Hypothalamus (tissue), 51 donors: ENCODE results near the gene DDX54.
A peak's percentile ranks its signal among the peaks of the same experiment; 100 is the strongest.
"Not testable (repeated sequence)": the region's sequence is repeated elsewhere in the genome, so short reads cannot be mapped to it uniquely, and the experiment has no call there.

ENCODE experiments used
- DNase-seq, 51 donors: peaks; one replicate each; lab custom pipeline; 2025; lab: John Stamatoyannopoulos, UW

Gene DDX54

DNA sequence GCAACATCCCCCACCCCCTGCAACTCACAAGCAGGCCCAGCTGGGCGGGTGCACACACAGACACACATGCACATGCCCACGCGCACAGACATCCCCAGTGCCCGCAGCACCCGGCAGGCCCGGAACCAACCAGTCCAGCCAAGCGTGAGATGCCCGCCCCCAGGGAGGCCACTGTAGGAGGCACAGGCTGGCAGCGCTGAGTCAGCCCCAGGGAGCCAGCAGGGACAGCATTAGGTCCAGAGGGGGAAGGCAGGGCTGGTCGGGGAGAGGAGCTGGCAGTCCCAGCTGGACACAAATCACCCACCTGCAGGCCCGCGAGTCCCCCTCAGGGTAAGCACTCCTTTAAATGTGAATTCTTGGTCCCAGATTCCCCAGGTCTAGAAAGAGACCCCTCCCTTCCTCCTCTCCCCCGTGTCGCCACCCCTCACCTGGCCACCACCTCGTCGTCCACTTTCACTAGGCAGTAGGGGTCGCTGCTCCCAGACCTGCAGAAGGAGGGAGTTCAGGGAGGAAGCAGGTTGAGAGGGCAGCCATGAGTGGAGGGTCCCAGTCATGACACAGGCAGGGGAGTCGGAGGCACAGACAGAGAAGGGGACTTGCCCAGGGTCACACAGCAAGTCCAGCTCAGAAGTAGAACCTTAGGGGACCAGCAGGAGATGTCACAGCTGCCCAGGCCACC is 54.7 kb downstream of the DDX54 start:
- DNase-seq: peak in 37 of 51 donors; percentile 9 to 79 (median 47)

DNA sequence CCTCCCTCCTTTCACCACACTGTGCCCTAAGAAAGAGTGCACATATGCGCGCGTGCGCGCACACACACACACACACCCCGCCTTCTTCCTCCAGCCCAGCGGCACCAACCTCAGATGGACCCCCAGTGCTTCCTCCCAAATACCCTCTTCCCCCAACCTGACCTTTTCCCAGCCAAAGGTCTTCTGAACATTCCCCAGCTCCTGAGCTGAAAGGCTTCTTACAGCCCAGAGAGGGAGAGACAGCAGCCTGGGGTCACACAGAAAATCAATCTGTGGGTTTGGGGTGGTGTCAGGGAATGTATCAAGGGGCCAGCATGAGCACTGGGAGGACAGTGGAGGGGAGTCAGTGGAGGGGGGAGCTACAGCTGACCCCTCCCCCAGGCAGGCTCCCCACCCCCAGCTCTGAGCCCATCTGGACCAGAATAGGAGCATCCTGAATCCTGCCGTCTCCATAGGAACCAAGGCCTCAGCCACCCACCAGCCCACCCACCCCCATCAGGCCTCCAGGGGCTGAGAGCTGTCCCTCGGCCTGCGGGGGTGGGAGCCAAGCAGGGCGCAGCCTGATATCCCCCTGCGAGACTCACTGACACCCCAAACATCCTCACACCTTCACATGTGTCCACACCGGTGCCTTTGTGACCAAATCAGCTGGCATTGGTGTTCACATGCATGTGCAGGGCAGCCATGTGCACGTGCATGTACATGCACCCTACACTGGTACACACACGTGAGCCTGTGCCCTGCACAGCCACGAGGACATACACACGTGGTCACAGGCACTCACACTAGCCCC is 55.4 kb downstream of the DDX54 start:
- no peak for DNase-seq

DNA sequence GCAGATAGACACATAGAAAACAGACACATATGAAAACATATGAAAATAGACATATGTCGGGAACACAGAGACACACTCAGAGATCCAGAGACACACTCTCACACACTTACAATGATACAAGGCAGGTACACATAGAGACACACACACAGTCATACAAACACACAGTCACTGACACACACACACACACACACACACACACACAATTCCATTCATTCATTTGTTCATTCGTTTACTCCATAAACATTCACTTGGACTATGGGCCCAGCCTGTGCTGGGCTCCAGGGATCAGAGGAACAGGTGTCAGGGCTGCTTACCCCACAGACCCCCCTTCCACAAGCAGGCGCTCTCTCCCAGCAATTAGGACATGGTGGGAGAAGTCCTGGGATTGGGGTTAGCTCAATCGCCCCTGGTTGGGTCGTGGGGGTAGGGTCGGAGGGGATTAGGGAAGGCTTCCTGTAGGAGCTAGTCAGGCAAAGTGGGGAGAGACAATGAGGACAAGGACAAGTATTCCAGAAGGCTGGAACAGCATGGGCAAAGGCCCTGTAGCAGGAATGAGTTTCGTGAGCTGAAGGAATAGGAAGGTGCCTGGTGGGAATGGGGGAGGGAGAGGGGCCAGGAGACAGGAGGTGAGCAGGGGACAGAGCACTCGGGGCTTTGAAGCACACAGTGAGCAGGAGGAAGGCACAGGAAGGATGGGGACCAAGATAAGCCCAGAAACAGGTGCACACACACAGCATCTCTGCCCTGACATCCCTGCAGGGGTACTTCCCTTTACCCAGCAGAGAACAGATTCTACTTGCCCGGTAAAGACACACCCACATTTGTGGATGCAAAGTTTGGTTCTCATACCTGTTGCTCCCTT is 56.2 kb downstream of the DDX54 start:
- no peak for DNase-seq

DNA sequence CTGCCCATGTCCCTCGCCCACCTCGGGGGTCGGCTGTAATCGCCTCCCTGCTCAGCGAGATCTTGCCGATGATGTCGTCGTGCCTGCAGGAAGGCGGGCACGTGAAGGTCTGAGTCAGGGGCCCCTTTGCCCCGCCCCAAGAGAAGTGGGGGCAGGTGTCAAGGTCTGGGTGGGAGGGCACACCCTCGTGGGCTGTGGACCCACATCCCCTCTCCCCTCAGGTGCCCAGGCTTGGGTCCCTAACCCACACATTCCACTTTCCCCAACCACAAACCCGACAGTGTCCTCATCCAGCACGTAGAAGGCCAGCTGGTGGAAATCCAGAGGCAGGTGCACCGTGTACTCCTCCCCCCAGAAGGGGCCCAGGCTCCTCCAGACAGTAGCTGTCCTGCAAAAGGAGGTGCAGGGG is 57.5 kb downstream of the DDX54 start:
- no peak for DNase-seq

DNA sequence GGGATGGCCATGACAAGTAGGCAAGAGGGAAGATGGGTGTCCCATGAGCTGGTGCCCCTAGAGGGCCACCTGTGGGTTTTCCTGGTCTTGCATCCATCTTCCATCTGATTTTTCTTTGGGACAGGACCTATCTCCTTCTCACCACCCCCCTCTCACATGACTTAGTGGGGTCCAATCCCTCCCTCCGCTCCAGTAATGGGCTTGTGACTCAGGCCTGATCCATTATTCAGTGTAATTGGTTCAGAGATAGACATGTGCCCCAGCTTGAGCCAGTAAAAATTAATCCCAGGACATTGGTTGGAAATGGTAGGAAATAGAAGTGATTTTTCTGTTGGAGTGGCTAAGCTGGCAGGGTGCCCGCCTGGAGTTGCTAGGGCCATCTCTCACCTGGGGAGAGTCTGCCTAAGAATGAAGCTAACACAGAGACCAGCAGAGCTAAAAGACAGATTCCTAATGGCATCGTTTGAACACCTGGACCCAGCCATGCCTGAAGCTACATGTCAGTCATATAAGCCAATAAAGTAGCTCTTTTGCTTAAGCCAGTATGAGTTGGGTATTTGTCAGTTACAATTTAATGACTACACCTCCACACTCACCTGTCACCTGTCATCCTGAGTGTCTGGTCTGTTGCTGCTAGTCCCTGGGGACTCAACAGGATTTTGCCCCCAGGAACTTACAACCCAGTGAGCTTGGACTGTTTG is 64.5 kb downstream of the DDX54 start:
- peak in 1 of 51 donors; percentile 14 for DNase-seq

DNA sequence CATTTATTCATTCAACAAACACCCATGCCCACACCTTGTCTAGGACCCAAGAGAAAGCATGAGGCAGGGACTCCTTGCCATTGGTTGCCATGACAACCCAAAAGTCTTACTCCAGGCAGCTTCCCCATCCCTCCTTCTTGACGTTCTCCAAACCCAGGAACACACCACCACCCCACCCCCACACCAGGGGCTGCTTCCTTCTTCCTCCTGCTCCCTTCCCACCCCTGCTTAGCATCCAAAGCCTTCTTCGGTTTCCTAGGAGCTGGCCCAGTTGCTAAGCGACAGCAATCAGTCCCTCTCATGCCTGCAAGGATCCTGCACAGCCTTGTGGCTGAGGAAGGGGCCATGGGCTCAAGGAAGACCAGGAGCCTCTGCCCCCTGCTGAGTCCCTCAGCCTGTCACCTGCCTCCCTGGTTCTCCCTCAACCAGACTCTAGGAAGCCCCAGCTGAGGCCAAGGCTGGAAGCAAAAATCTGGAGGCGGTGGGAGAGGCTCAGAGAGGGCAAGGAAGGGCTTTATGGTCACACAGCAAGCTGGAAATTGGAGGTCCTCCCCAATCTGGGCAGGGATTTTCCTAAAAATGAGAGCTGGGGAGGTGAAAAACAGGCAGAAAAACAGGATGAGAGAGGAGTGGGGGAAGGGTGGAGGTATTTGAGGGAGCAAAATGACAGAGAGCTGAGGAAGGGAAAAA is 65.2 kb downstream of the DDX54 start:
- DNase-seq: peak in 19 of 51 donors; percentile 13 to 75 (median 36)

DNA sequence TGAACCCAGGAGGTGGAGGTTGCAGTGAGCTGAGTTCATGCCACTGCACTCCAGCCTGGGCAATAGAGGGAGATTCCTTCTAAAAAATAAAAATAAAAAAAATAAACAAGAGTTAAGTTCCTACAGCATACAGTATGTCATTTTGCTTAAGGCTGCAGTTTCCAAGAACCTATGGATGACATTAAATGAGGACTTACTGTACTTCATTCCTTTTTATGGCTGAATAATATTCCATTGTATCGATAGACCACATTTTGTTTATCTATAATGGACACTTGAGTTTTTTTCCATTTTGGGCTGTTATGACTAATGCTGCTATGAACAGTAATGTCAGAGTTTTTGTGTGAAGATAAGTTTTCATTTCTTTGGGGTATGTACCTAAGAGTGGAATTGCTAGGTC is 67.1 kb downstream of the DDX54 start:
- no peak for DNase-seq

DNA sequence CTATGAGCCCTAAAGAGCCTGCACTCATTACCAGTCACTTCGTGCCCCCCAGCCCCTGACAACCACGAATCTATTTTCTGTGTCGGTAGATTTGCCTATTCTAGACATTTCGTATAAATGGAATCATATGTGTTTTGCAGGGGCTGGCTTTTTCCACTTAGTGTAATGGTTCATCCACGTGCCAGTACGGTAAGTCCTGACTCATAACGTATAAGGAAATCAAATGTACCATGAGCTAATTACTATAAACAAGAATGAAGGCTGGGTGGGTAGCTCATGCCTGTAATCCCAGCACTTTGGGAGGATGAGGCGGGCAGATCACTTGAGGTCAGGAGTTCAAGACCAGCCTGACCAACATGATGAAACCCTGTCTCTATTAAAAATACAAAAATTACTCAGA is 67.6 kb downstream of the DDX54 start:
- DNase-seq: not testable (repeated sequence)

DNA sequence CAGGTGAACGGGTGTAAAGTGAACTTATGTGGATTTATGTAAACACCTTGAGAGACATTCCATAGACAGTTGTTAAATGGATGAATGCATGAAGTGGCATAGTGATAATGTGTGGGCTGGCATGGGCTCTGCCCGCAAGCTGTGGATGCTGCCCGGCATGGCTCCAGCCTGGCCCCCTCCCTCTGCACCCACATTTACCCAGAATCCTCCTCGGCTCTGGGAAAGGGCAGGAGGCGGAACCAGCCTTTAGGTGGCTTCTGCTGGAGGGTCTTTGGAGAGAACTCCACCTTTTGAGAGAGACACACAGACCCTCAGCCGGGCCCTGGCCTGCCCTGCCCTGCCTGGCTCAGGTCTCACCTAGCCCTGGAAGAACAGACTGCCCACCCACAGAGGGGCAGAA is 68.4 kb downstream of the DDX54 start:
- DNase-seq: peak in 13 of 51 donors; percentile 6 to 45 (median 17)

DNA sequence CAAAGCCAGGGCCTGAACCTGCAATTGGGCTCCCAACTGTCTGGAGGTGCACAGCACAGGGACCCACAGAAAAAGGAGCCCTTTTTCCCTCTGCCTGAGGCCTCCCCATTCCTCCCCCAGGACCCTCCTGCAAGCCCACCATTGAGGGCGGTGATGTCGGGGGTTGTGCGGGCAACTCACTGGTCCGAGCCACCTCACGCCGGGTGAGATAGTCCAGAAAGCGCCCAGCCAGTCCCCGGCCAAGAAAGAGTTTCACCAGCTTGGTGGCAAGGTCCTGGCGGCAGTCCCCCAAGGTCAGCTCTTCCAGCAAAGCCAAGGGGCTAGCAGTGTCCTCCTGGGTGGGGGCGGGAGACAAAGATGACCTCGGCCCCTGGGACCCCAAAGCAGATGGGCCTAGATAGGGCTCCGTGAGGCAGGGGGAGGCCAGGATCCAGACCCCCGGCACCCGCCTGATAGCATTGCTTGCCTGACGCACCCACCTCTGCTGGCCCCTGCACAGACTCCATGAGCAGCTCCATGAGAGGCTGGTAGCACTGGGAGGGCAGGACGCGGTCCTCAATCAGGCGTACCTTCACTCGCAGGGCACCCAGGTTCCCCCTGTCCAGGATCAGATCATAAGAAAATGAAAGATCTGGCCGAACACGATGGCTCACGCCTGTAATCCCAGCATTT is 69.7 kb downstream of the DDX54 start:
- DNase-seq: no peak

DNA sequence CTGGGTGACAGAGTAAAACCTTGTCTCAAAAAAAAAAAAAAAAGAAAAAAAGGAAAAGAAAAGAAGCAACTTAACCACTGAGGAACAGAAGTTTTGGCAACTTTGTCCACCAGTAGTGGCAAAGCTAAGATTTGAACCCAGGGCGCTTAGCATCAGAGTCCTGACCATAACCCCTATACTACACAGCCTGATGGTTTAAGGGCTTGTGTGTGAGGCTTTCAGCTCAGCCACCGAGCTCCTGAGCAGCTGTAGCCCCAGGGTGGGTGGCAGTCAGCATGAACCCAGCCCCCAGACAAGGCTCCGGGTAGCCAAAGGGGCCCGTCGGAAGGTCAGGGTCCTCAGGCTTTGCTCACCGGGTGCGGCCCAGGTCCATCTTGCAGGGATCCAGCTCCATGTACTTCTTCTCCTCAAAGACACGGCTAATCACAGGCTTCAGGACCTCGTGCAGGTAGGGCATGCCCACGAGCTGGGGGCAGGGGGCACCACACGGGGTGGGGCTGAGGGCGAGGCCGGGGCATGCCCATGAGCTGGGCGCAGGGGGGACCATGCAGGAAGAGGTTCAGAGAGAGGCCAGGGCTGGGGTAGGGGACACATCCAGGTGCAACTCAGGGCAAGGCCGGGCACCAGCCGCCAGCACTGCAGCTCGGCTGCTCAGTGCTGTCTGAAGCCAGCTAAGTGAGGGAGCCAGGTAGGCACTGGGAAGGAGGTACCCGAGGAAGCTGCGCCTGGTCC is 70.7 kb downstream of the DDX54 start:
- DNase-seq: no peak

DNA sequence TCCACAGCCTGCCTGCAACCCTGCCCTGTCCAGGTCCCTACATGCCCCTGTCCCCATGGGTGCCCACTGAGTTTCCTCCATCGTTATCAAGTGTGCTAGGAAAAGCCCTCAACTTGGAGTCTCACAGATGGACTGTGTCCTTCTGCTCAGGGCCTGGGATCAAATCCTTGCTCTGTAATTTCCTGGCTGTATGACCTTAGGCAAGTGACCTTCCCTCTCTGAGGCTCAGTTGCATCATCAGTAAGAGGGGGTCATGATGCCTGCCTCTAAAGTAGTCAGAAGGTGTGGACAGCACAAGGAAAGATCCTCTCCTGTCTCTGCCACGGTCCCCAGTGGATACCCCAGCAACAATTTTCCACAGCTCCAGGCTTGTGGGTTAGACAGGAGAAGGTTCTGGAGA is 71.9 kb downstream of the DDX54 start:
- no peak for DNase-seq

DNA sequence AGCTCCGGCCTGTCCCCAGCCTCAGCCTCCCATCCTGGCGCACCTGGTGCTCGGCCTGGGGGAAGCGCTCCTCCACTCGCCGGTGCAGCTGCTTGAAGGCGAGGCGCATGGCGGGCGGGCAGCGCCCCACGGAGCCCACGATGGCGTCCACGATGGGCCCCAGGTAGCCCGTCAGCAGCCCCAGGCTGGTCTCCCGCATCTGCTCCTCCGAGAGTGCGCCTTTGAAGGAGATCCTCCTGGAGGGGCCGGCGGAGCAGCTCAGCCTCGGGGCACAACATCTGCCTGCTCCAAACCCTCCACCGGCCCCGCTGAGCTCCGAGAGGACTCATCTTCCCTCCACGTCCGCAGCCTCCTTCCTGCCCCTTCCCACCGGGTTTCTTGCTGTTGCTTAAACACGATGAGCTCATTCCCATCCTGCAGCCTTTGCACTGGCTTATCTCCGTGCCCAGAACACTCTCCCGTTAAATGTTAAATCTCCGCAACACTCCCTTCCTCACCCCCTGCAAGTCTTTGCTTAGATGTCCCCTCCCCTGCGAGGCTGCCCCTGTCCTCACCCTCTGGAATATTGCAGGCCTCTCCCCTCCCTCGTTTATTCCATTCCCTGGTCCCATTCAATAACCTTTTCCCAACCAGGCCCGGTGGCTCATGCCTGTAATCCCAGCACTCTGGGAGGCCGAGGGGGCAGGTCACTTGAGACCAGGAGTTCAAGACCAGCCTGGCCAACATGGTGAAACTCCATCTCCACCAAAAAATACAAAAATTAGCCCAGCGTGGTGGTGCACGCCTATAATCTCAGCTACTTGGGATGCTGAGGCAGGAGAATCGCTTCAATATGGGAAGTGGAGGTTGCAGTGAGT is 73.0 kb downstream of the DDX54 start:
- DNase-seq: no peak

DNA sequence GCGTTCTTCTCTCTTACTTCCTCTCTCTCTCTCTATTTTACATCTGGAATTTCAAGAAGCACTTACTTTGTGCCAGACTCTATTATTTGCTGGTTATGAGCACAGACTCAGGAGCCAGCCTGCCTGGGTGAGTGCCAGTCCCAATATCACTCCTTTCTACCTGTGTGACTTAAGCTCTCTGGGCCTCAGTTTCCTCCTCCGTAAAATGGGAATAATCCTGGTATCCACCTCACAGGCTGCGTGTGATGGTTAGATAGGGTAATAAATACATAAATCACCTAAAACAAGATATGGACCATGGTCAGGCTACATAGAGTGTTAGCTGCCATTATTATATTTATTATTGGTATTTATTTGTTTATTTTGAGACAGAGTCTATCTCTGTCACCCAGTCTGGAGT is 74.0 kb downstream of the DDX54 start:
- DNase-seq: no peak

DNA sequence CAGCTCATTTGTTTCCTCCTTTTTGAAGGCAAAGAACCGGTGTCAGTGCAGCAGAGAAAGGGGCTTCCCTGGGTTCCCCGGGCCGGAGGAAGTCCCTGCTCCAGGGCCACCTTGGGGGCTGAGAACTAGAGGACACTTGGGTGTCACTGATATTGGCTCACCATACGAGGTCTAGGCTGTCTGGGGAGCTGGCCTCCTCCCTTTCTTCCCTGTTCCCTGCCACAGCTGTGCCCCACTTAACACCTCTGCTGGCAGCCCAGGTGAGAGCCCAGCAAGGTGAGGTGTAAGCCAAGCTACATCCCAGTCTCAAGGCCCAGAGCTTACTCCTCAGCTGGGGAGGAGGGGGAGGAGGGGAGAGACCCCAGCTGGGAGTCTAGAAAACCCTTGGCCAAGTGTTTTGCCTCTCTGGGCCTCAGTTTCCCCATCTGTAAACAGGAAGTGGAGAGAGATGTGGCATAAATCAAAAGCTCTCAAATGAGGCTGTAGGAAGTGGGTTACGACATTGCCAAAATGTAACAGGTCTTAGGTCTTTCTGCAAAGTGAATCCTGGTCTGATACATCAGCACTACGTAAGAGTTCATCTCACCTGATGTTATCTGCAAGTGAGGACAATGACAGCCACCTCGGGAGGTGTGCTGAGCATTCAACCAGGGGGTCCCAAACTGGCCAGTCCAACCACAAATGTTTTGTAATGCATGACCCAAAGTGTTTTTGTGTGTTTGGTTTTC is 75.2 kb downstream of the DDX54 start:
- DNase-seq: no peak

DNA sequence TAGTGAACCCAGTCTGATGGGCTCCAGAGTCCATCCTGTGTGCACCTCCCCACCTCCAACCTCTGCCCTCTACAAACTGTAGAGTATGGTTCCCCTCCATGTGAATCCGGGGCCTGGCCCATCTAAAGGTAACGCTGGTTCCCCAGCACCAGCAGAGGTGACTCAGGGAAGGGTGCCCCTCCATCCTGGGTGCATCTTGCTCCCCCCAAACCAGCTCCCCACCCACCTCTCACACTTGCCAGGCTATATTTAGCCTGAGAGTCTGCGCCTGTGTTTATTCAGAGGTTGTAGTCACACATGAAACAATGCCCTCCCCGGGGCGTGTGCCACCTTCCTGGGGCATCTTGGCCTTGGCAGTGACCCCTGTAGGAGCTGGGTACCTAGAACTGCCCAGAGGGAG is 75.9 kb downstream of the DDX54 start:
- DNase-seq: no peak

DNA sequence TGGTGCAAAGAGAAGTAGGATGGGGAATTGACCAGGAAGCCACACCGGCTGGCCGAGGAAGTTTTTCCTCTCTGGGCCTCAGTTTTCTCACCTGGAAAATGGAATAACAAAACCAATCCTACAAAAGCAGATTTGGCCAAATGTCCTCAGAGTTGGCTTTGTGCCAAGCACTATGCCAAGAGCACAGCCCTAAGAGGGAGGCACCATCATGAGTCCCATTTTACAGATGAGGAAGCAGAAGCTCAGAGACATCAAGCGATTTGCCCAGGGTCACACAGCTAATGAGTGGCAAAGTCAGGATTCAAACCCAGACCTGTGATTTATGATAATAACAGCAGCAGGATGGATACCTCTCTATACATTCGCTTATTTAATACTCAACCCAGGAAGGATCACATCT is 77.0 kb downstream of the DDX54 start:
- DNase-seq: no peak
